Esophagus muscularis mucosa (tissue), 4 donors: ENCODE measurements around the gene NR2F1-AS1. TPM values are rescaled to one million over a fixed set of nuclear protein-coding genes. Genes with fewer than 3 reads are reported as not detected.

Experiments used
- DNase-seq: peaks from one replicate; pipeline ENCODE4 v3.0.0-alpha.2; 2017; ENCODE audit errors: extremely low spot score
- H3K27ac ChIP-seq, 4 donors: fragments of 200-600 bp; sonication (generic); replicated peaks in 1 of 4; 1 replicate in 3 of 4; 2 replicates in 1 of 4; pipeline ENCODE4 v1.5.1; 2016 to 2019; ENCODE audit warnings: mild to moderate bottlenecking in 1 of 4
- H3K27me3 ChIP-seq, 4 donors: fragments of 200-600 bp; sonication (generic); one replicate each; pipeline versions ENCODE4 v1.5.1 to v1.6.0; 2016 to 2019
- H3K36me3 ChIP-seq, 4 donors: fragments of 200-600 bp; sonication (generic); one replicate each; pipeline ENCODE4 v1.5.1; 2016 to 2019
- H3K4me1 ChIP-seq, 4 donors: fragments of 200-600 bp; sonication (generic); one replicate each; pipeline ENCODE4 v1.5.1; 2016 to 2019
- H3K4me3 ChIP-seq, 4 donors: fragments of 200-600 bp; sonication (generic); 1 replicate in 2 of 4; 2 replicates in 2 of 4; pipeline ENCODE4 v1.5.1; 2016 to 2019; ENCODE audit warnings: mild to moderate bottlenecking in 4 of 4, moderate library complexity in 1 of 4
- H3K9me3 ChIP-seq, 4 donors: fragments of 200-600 bp; sonication (generic); 1 replicate in 3 of 4; 2 replicates in 1 of 4; pipeline ENCODE4 v1.5.1; 2016 to 2019
- CTCF ChIP-seq, 3 experiments: fragments of 200-600 bp in 2 of 3; fragments of 450-650 bp in 1 of 3; sonication (generic) in 2 of 3; IDR thresholded peaks; one replicate each; pipeline ENCODE4 v1.5.1; 2017 to 2019; ENCODE audit warnings: antibody characterized with exemption in 3 of 3, mild to moderate bottlenecking in 2 of 3, moderate library complexity in 1 of 3
- EP300 ChIP-seq: sonication (generic); formaldehyde crosslinking; IDR thresholded peaks from one replicate; pipeline ENCODE4 v1.6.1; 2017; ENCODE audit warnings: antibody characterized with exemption
- POLR2A ChIP-seq: fragments of 450-650 bp; IDR thresholded peaks from one replicate; pipeline ENCODE4 v1.6.1; 2017; ENCODE audit warnings: antibody characterized with exemption, moderate library complexity, mild to moderate bottlenecking, low read depth
- POLR2AphosphoS5 ChIP-seq, 2 donors: sonication (generic); formaldehyde crosslinking; IDR thresholded peaks; one replicate each; pipeline ENCODE4 v1.6.1; 2017; ENCODE audit warnings: antibody characterized with exemption in 2 of 2
- WGBS: methylation state at CpG from one replicate; pipeline ENCODE4 v1.1.5; 2018; 5-methylcytosine and 5-hydroxymethylcytosine counted together
- intact Hi-C: fragments of 100-400 bp; cut with DNase I; formaldehyde crosslinking; loops from one replicate; pipeline ENCODE4 v1.15.1; 2023
- total RNA-seq, 4 donors: library from RNA; depleted of rRNA; stranded (reverse); fragments of >200 nt; gene quantifications; one replicate each; pipeline versions ENCODE4 v1.1.0 to v1.2.1, GENCODE V29; 2016

NR2F1-AS1 gene
- total RNA-seq, 4 donors from 2014 or later = 8.6 to 22.8 (median 9.5) TPM

GRCh38 chr5:93575461-93576414 lies 5.3 kb downstream of the NR2F1-AS1 start:
- DNase-seq = no peak
- Histone ChIP-seq H3K36me3 (peaks cover 0 to 3% (median 0%) of the 10 kb centered on the region in 4 donors), H3K9me3 (no peaks in the 10 kb centered on the region), H3K4me1 (peaks cover 34 to 80% (median 67%) of the 10 kb centered on the region in 4 donors), H3K4me3 (peak overlapping the region in 2 of 4 donors; percentile 19 to 22), H3K27ac (peak overlapping the region; percentile 15 to 95 (median 91)), H3K27me3 (peaks cover 0 to 38% (median 2%) of the 10 kb centered on the region in 4 donors)
- intact Hi-C loops = no loop called here
- TF ChIP-seq CTCF (IDR thresholded peaks at IDR 0.05) (no peak), POLR2A (no peak), EP300 (no peak), POLR2AphosphoS5 (IDR thresholded peaks at IDR 0.05) (no peak)
- WGBS = 71% methylated on average over 6 of the region's 6 CpGs

DNA sequence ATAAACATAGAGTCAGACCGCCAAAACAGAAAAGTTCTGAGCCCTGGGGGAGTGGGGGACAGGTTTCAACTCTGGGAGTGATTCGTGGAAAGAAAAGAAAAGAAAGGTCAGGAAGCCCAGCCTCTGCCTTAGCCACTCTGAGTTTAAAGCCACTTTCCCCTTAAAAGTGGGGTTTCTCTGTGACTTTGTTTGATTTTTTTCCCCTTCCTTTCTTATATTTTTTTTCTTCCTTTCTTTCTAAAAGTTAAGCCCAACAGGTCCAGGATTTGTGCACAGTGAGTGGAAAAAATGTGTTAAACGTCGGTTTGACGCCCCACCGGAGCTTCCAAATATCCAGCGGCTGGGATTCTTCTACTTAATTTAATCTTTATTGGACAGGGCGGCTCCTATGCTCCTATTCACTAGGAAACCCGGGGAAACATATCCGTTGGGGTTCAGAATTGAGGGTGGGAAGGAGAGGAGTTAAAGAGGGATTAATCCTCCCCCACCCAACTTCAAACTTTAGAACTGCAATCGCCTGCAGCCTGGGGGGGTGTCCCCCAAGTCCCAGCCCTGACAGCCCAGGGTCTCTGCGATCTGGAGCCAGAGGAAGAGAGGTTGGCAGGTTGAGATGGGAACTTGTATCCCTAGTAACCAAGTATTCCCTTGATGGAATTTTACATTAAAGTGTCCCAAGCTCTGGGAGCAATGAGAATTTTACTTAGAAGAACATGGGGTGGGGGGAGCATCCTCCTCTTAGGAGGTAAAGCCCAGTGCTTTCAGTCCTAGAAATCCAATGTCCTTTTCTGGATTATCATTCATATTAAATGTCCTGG lies 6.3 kb downstream of the NR2F1-AS1 start:
- no peaks in the 10 kb centered on the region for H3K9me3 ChIP-seq
- DNase-seq = no peak

GRCh38 chr5:93573354-93574351 lies 7.4 kb downstream of the NR2F1-AS1 start:
- no peaks in the 10 kb centered on the region for H3K9me3 ChIP-seq
- H3K4me1 ChIP-seq = peaks cover 14 to 83% (median 58%) of the 10 kb centered on the region in 4 donors
- no peak for DNase-seq
- TF ChIP-seq EP300 (no peak), CTCF (IDR thresholded peaks at IDR 0.05) (no peak), POLR2A (no peak), POLR2AphosphoS5 (IDR thresholded peaks at IDR 0.05) (no peak)
- WGBS = 76% methylated on average over 29 of the region's 32 CpGs
- peaks cover 0 to 35% (median 2%) of the 10 kb centered on the region in 4 donors for H3K27me3 ChIP-seq
- peaks cover 0 to 4% (median 0%) of the 10 kb centered on the region in 4 donors for H3K36me3 ChIP-seq
- peak overlapping the region; percentile 33 to 50 (median 40) for H3K4me3 ChIP-seq
- intact Hi-C loops = no loop called here
- peak overlapping the region; percentile 45 to 95 (median 91) for H3K27ac ChIP-seq

More for the DNA sequence above, 6.3 kb downstream of the NR2F1-AS1 start:
- intact Hi-C loops = no loop called here
- Histone ChIP-seq H3K27ac (peak overlapping the region; percentile 45 to 95 (median 91)), H3K4me3 (peak overlapping the region; percentile 4 to 22 (median 14)), H3K27me3 (peaks cover 0 to 43% (median 2%) of the 10 kb centered on the region in 4 donors), H3K4me1 (peaks cover 24 to 86% (median 68%) of the 10 kb centered on the region in 4 donors), H3K36me3 (peaks cover 0 to 4% (median 0%) of the 10 kb centered on the region in 4 donors)
- WGBS = 27% methylated on average over 12 of the region's 12 CpGs
- no peak for TF ChIP-seq EP300
- no peak for TF ChIP-seq POLR2A
- no peak for TF ChIP-seq CTCF (IDR thresholded peaks at IDR 0.05)
- TF ChIP-seq POLR2AphosphoS5 (IDR thresholded peaks at IDR 0.05) = no peak
